Glomerular endothelial cell (primary cell): ENCODE data around the gene PIGR. TPM values are rescaled to one million over a fixed set of nuclear protein-coding genes. Genes with fewer than 3 reads are reported as not detected.
"Not testable (repeated sequence)": the region's sequence is repeated elsewhere in the genome, so short reads cannot be mapped to it uniquely, and the experiment has no call there.

ENCODE experiments used
- DNase-seq: peaks from one replicate; pipeline ENCODE4 v3.0.0-alpha.2; 2011; ENCODE audit warnings: low read depth, low spot score; ENCODE audit errors: extremely low read depth
- total RNA-seq: library from RNA; depleted of rRNA; stranded (reverse); fragments of >200 nt; gene quantifications from 2 replicates; pipeline ENCODE4 v1.2.3, GENCODE V29; 2015

PIGR gene
- total RNA-seq, 1 donor from 2014 or later, result not detected

DNA sequence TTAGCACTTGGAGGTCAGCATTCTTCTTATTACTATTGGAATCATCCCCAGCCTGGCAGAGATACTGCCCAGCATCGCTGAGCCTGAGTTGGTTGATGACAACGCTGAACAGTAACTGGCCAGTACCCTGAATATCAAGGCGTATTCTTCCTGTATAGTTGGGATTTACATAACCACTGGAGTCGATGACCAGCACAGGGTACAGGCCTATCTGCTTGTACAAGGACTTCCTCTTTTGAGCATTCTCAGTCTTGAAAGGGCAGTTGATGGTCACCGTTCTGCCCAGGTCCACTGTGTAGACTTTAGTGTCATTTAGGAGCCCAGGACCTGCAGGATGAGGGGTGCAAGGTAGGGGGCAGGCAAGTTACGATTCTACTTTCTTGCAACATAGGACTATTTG is 8.8 kb downstream of the PIGR start:
- DNase-seq, result no peak

DNA sequence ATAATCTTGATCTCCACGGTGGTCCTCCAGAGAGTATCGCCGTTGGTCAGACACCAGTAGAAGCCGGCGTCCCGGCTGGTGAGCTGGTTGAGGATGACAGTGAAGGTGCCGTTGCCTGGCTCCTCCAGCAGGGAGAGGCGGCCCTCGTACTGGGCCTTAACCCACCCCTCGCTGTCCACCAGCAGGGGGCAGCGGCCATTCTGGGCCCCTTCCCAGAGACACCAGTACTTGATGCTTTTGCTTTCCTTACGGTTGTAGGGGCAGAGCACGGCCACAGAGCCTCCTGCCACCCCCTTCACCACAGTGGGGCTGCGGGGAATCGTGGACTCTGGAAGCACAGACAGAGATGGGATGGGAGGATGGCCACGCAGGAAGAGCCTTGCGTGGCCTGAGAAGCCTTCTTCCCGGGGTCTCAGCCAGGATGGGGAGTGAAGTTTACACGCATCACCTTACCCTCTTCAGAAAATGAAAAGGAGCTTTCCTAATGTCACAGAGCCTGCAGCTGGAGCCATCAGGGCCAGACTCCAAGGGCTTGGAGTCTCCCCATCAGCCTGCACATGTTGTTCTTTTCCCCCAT is 10.7 kb downstream of the PIGR start:
- DNase-seq, result no peak

DNA sequence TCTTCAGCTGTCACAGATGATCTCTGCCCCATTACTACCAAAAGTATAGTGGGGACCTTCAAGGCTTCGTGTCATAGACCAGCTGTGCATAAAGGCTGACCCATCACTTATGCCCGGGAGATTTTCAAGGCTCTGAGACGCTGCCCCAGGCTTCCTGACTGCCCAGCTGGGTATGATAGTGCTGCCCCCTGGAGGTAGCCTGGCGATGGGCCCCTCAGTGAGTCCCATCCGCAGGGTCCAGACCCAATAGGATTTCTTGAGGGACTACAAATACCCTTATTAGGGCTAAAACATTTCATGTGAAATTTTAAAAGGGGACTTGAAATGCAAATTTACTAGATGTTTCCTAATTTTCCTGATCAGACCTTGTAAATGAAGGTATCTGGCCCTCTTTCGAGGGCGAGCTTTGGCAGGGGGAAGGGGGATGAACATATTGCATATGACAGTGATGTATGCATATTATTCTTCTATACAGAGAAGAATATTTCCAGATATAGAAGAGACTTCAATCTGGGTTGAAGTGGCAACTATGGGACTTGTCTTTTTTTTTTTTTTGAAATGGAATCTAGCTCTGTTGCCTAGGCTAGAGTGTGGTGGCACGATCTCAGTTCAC is 12.8 kb downstream of the PIGR start:
- DNase-seq, result no peak

DNA sequence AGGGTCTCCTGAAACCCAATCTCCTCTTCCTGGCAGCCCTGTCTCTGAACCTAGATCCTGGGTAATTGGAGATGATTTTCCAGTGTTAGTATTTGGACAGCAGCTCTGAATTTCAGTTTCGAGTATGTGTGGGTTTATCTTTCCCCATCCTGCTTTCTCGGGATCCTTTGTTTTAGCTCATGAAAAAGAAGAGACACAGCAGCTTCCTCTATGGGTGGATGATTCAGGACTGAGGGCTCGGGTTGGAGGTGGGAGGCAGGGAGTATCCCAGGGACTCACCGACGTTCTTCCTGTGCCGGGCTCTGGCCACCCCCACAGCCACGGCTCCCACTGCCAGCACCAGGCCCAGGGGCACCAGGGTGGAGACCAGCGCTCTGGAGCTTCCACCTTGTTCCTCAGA is 14.1 kb downstream of the PIGR start:
- no peak for DNase-seq

DNA sequence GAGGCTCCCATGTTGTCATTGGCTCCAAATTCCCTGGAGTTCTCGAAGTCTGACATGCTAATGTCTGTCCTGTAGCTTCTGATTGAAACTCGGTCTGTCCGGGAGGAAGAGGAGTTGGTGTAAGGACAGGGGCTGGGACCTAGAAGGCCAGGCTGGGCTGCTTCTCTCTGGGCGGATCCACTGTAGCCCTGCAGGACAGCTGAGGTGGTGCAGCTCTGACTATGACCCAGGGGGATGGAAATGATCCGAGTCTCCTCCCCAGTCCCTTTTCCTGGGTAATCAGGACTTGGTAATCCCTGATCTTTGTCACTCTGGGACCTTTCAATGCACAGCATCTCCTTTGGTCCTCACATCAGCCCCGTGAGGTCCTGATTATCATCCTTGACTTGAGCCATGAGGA is 14.6 kb downstream of the PIGR start:
- DNase-seq, result no peak

- DNase-seq, result no peak
These were observed 16.0 kb downstream of the PIGR start for GRCh38 chr1:206930210-206930798.

DNA sequence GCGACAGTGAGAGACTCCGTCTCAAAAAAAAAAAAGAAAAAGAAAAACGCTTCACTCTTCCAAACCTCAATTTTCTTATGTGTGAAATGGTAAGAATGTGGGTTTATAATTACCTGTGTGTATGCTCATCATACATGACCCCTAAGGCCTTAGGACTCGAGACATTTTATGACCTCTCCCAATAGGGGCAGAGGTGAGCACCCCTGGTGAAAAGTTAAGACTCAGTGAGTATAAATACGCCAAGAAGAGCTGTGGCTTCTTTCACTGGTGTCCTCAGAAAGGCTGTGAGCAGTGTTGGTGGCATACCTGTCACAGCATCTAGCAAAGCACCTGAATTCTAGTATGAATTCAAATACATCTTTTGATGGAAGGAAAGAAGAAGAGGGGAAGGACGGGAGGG is 16.7 kb downstream of the PIGR start:
- DNase-seq, result no peak

- no peak for DNase-seq
These were observed 20.0 kb downstream of the PIGR start for GRCh38 chr1:206926286-206926685.

- no peak for DNase-seq
These were observed 21.0 kb downstream of the PIGR start for GRCh38 chr1:206925106-206925736.

GRCh38 chr1:206924592-206925105 is 21.6 kb downstream of the PIGR start:
- DNase-seq, result no peak

GRCh38 chr1:206923961-206924557 is 22.2 kb downstream of the PIGR start:
- not testable (repeated sequence) for DNase-seq

DNA sequence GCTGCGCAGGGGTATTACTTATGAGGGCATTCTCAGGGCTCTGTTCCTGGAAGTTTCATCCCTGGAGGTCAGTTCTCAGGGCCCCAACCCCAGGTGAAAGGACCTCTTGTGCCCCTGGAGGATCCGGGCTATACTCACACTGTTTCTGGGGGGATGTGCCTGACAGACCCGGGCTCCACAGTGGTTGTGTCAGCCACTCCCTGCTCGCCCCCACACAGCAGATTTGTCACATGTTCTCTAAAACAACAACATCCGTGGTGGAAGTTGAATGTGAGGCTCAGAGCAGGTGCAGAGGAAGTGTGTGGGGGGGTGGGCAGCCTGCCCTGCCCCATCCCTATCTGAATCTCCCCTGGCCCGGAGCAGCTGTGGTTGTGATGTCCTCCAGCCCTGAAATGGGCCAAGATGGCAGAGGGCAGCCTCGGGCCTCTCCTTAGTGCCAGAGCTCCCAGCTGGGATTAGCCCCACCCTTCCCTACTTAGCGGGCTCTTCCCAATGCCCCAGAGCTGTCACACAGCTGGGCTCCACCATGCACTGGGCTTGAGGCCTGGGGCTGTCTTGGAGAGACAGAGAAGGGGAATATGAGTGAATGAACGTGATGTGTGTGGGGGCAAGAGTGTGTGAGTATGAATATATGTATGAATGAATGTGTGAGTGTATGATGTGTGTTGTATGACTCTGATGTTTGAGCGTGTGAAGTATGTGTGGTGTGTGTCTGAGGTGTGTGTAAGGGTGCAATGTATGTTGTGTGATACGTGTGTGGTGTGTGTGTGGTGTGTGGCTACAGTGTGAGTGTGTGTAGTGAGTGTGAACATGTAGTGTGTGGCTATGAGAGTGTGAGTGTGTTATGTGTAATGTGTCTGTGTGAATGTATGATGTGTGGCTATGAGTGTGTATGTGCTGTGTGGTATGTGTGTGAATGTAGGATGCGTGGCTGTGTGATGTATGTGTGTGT is 23.0 kb downstream of the PIGR start:
- no peak for DNase-seq

GRCh38 chr1:206922524-206922923 is 23.7 kb downstream of the PIGR start:
- DNase-seq, result no peak

- no peak for DNase-seq
These were observed 24.4 kb downstream of the PIGR start, which contains the start of gene FCMR for GRCh38 chr1:206921772-206922265. FCMR (minus strand) TSS chr1:206921941; CDS start chr1:206921854, 87 bp downstream.

DNA sequence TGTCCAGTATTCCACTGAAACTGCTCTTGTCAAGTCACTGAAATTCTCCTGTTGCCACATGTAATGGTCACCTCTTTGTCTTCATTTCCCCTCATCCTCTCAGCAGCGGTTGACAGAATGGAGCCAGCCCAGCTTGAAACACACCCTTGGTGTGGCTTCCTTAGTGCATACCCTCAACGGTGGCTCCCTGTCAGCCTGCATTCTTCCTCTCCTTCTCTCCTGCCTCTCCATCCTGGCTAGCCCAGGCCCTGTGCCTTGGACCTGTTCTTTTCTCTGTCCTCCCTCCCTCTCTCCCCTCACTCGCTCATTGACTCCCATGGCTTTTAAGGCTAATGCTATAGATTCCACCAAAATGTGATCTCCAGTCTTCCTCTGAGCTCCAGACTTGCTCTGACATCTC is 28.2 kb downstream of the PIGR start:
- no peak for DNase-seq

GRCh38 chr1:206916000-206916709 is 30.1 kb downstream of the PIGR start:
- no peak for DNase-seq

DNA sequence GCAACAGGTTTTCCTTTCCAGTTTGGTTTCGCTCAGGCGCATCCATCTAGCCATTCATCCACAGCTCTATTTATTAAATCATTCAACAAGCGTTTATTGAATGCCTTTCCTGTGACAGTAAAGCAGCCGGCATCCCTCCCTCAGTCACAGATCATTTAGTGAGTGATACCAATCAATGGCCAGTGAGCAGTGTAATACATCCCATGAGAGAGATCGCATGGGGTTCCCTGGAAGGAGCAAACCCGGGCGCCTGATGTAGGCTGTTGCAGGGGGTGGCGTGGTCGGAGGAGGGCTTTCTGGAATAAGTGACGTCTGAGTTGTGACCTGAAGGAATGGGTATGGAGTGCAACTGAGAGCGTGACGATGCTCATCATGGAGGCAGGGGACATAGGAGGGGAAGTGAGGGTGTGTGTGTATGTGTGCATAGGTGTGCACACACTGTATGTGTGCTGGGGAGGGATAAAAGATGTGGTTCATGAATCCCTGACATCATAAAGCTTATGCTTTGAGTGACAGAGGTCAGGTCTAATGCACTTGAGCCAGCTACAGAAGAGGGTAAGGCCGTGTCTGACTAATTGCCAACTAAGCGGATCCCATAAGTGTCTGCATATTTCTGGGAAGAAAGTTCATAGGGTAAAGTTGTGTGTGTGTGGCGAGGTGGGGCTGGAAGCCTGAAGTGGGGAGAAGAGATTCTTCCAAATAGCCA is 31.1 kb downstream of the PIGR start:
- DNase-seq, result no peak

DNA sequence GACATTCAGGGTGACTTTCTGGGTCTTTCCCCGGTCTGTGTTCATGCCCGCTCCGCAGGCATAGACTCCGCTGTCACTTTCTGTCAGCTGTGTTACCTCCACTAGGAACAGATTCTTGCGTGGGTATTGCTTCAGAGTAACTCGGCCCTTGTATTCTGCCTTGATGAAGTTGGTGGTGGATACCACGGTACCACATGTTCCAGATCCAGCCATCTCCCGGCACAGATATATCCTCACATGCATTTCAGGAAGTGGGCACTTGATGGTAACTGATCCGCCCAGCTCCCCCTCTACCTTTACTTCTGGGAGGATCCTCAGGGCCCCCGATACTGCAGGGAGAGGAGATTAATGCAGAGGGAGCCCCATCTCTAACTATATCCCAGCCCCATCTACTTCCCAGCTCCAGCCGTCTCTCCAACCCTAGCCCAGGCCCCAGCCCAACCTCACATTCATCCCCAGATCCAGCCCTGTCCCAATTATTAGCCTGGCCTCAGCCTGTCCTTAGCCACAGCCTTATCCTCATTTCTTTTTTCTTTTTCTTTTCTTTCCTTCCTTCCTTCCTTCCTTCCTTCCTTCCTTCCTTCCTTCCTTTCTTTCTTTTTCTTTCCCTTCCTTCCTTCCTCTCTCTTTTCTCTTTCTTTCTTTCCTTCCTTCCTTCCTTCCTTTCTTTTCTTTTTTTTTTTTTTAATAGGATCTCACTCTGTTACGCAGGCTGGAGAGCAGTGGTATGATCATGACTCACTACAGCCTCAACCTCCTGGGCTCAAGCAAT is 32.3 kb downstream of the PIGR start:
- DNase-seq, result no peak
